PFSK-1 (cell line): ENCODE data around the gene ACTA1. TPM values are rescaled to one million over a fixed set of nuclear protein-coding genes. Genes with fewer than 3 reads are reported as not detected.

Experiments used
- FOXP2 ChIP-seq: optimal IDR thresholded peaks from 2 replicates; pipeline ENCODE3; 2011; ENCODE audit warnings: borderline replicate concordance, control low read depth, inconsistent platforms; ENCODE audit not compliant: insufficient read depth; ENCODE audit errors: extremely low read length, extremely low read depth
- POLR2AphosphoS5 ChIP-seq: IDR thresholded peaks from 2 replicates; pipeline ENCODE4 v1.6.1; 2012; ENCODE audit warnings: low read depth, mild to moderate bottlenecking, control low read depth, low read length, moderate library complexity
- SIN3A ChIP-seq: IDR thresholded peaks from 2 replicates; pipeline ENCODE4 v1.6.1; 2012; ENCODE audit warnings: mild to moderate bottlenecking, low read length, moderate library complexity, borderline replicate concordance; ENCODE audit not compliant: insufficient read depth
- TAF1 ChIP-seq: IDR thresholded peaks from 2 replicates; pipeline ENCODE4 v1.6.1; 2012; ENCODE audit warnings: low read length, control low read depth, borderline replicate concordance; ENCODE audit not compliant: insufficient read depth
- polyA plus RNA-seq: library from polyadenylated mRNA; unstranded; fragments of >200 nt; gene quantifications from one replicate; pipeline ENCODE4 v1.2.1, GENCODE V29; 2012; ENCODE audit warnings: low read depth, missing spikeins; ENCODE audit not compliant: insufficient read length
- TF ChIP-seq, protein P1 (sequence below), 2 experiments: IDR thresholded peaks; 2 replicates each; pipeline versions ENCODE4 v1.6.1 to v1.8.0; 2011 to 2012; ENCODE audit warnings: low read depth in 2 of 2, low read length in 2 of 2, control low read depth in 1 of 2, inconsistent platforms in 1 of 2, mild to moderate bottlenecking in 1 of 2, moderate library complexity in 1 of 2; ENCODE audit not compliant: insufficient read depth in 1 of 2

Gene ACTA1
- polyA plus RNA-seq: 4.0 TPM

DNA sequence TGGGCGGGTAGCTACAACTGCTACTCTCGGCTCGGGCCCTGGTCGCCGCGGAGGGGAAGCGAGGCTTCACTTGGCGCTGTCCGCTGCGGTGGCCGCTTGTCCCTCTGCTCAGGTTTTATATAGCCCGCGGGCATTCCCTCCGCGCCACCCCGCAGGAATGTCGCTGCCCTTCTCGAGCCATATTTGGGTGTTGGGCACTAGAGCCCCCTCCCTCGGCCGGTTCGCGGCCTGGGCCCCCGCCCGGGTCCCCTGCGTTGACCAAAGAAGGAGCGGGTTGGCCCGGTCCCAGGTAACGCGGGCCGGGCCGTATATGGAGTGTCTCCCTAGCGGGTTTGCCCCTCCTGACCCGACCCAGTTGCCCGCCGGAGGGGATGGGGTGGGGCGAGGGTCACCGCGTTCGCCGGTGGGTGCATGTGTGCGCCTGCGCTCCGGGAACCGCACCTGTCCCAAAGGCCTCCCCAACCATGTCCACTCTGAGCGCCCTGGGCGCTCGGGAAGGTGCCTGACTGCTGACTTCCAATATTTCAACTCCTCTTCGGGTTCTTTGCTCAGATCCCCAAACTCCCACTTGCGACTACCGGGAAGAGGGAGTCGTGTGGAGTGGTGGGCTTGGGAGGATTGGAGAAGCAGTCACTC is at the start of gene ACTA1:
Gene ACTA1, minus strand, starts transcription at position 90 of the 636 bp plus-strand sequence. CDS start 979 bp downstream, outside the sequence.
- TF ChIP-seq FOXP2: no peak
- no peak for TF ChIP-seq POLR2AphosphoS5
- TF ChIP-seq, protein P1, sequence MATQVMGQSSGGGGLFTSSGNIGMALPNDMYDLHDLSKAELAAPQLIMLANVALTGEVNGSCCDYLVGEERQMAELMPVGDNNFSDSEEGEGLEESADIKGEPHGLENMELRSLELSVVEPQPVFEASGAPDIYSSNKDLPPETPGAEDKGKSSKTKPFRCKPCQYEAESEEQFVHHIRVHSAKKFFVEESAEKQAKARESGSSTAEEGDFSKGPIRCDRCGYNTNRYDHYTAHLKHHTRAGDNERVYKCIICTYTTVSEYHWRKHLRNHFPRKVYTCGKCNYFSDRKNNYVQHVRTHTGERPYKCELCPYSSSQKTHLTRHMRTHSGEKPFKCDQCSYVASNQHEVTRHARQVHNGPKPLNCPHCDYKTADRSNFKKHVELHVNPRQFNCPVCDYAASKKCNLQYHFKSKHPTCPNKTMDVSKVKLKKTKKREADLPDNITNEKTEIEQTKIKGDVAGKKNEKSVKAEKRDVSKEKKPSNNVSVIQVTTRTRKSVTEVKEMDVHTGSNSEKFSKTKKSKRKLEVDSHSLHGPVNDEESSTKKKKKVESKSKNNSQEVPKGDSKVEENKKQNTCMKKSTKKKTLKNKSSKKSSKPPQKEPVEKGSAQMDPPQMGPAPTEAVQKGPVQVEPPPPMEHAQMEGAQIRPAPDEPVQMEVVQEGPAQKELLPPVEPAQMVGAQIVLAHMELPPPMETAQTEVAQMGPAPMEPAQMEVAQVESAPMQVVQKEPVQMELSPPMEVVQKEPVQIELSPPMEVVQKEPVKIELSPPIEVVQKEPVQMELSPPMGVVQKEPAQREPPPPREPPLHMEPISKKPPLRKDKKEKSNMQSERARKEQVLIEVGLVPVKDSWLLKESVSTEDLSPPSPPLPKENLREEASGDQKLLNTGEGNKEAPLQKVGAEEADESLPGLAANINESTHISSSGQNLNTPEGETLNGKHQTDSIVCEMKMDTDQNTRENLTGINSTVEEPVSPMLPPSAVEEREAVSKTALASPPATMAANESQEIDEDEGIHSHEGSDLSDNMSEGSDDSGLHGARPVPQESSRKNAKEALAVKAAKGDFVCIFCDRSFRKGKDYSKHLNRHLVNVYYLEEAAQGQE (IDR thresholded peaks at IDR 0.05; ENCODE audit: insufficient read depth in 1 of 2, low read depth in 2 of 2, low read length in 2 of 2): no peak
- no peak for TF ChIP-seq SIN3A
- no peak for TF ChIP-seq TAF1

GRCh38 chr1:229482511-229482910 is 48.6 kb upstream of the ACTA1 start:
- TF ChIP-seq FOXP2: no peak

- TF ChIP-seq FOXP2 (no peak), TAF1 (no peak), SIN3A (no peak), POLR2AphosphoS5 (no peak)
- TF ChIP-seq, protein P1 (IDR thresholded peaks at IDR 0.05; ENCODE audit: insufficient read depth in 1 of 2, low read depth in 2 of 2, low read length in 2 of 2): no peak
Measured at GRCh38 chr1:229480495-229480894, 46.6 kb upstream of the ACTA1 start.

DNA sequence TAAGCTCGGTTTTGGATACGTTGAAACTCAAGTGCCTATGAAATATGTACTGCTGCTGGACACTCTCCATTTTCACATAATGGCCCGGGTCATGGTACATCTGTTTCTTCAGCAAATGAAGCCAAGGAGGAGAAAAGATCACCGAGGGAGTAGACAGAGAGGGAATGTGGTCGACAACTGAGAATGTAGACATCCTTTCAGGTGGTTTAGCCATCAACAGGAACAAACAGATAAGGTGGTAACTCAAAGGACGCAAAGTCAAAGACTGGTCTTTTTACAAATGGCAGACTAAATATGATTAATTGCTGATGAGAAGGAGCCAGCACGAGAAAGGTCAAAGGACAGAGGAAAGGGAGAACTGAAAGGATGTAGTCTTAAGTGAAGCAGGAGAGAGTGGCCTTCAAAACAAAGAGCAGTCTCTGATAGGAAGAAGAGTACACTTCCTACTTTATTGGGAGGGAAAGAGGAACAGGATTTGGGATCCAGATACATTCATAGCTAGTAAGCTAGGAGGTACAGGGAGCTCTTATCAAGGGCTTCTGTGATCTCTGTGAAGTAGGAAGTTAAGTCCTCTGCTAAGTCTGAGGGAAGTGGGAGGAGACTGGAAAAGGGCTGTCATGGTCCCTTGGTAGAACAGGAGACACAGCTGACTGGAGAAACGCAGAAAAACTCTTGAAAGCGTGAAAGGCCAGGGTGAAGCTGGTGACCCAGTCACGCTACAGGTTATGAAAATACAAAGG is 45.9 kb upstream of the ACTA1 start:
- TF ChIP-seq, protein P1 (IDR thresholded peaks at IDR 0.05; ENCODE audit: insufficient read depth in 1 of 2, low read depth in 2 of 2, low read length in 2 of 2): no peak
- TF ChIP-seq POLR2AphosphoS5: no peak
- no peak for TF ChIP-seq TAF1
- no peak for TF ChIP-seq SIN3A
- no peak for TF ChIP-seq FOXP2

DNA sequence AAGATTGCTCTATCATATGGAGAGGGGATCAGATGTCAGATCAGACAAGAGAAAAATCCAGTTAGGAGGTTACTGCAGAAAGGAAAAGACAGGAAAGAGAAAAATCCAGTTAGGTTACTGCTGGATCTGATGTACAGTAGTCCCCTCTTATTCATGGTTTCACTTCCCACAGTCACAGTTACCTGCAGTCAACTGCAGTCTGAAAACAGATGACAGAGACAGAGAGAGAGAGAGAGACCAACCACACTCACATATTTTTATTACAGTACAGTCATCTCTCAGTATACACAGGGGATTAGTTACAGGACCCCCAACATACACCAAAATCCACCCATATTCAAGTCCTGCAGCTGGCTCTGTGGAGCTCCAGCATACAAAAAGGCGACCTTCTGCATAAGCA is 45.0 kb upstream of the ACTA1 start:
- TF ChIP-seq SIN3A (no peak), POLR2AphosphoS5 (no peak), FOXP2 (no peak), TAF1 (no peak)
- TF ChIP-seq, protein P1 (IDR thresholded peaks at IDR 0.05; ENCODE audit: insufficient read depth in 1 of 2, low read depth in 2 of 2, low read length in 2 of 2): no peak
